Measurements from ENCODE around the gene SMIM10L2A. TPM values are rescaled to one million over a fixed set of nuclear protein-coding genes. Genes with fewer than 3 reads are reported as not detected.

The SMIM10L2A gene
- total and polyA plus RNA-seq, 2 of the 4 experiments (the other 2 are of a cell fraction) = under 0.01 to 0.10 TPM

- WGBS, 2 experiments (ENCODE audit: extremely low coverage in 2 of 2, insufficient read length in 1 of 2) = no CpG with 5 or more reads among the region's 5 CpGs
- TF ChIP-seq NFE2L2 (IDR thresholded peaks at IDR 0.05; ENCODE audit: low read depth, low read length) (no peak), CTCF (conservative IDR thresholded peaks at IDR 0.05; ENCODE audit: low read depth, low read length) (no peak), MAFK (IDR thresholded peaks at IDR 0.05; ENCODE audit: low read depth, low read length) (no peak), FOS (IDR thresholded peaks at IDR 0.05; ENCODE audit: low read depth, low read length) (no peak), CHD1 (IDR thresholded peaks at IDR 0.05; ENCODE audit: low read depth, low read length) (no peak), MXI1 (IDR thresholded peaks at IDR 0.05; ENCODE audit: borderline replicate concordance, low read depth, low read length) (no peak), RCOR1 (IDR thresholded peaks at IDR 0.05; ENCODE audit: insufficient replicate concordance, low read length) (no peak), RAD21 (IDR thresholded peaks at IDR 0.05; ENCODE audit: low read length) (no peak), MAZ (IDR thresholded peaks at IDR 0.05; ENCODE audit: borderline replicate concordance, low read depth, low read length) (no peak), BHLHE40 (IDR thresholded peaks at IDR 0.05; ENCODE audit: low read depth, low read length) (no peak), RFX5 (IDR thresholded peaks at IDR 0.05; ENCODE audit: low read depth, low read length) (no peak), SMC3 (IDR thresholded peaks at IDR 0.05; ENCODE audit: low read depth, low read length) (no peak), POLR2A (IDR thresholded peaks at IDR 0.05; ENCODE audit: low read depth, low read length) (no peak), USF2 (IDR thresholded peaks at IDR 0.05; ENCODE audit: low read depth, low read length) (no peak)
Observed at GRCh38 chrX:135393051-135393450, 28.7 kb upstream of the SMIM10L2A start.

More at GRCh38 chrX:135393051-135393450, 28.7 kb upstream of the SMIM10L2A start:
- DNase-seq = no peak
- Histone ChIP-seq H3K18ac (ENCODE audit: low read depth, low read length) (no peak overlapping the region), H3K4me2 (ENCODE audit: low read depth, low read length) (no peak overlapping the region), H3K79me1 (ENCODE audit: low read depth in 1 of 2, low read length in 2 of 2) (no peaks in the 10 kb centered on the region), H2BK5ac (ENCODE audit: low read depth, low read length, poor library complexity, severe bottlenecking) (no peak overlapping the region), H3K4me3 (ENCODE audit: insufficient read depth, low read depth, low read length) (no peak overlapping the region), H3K27me3 (ENCODE audit: control insufficient read depth, insufficient read depth, low read length) (no peaks in the 10 kb centered on the region), H3K9me1 (ENCODE audit: insufficient read depth, low read length) (no peaks in the 10 kb centered on the region), H4K91ac (ENCODE audit: insufficient read depth, low read depth, low read length) (no peak overlapping the region), H2BK15ac (ENCODE audit: low read depth, low read length) (no peak overlapping the region), H3K27ac (ENCODE audit: insufficient read depth, low read length) (no peak overlapping the region), H3K4ac (ENCODE audit: low read depth, low read length) (no peak overlapping the region), H2AK9ac (replicated peaks; ENCODE audit: low read depth, low read length, poor library complexity) (no peak overlapping the region), H2BK120ac (ENCODE audit: low read depth, low read length) (no peak overlapping the region), H3K23ac (ENCODE audit: low read depth, low read length) (no peak overlapping the region), H3K9me3 (ENCODE audit: control insufficient read depth, insufficient read depth, low read length) (no peaks in the 10 kb centered on the region), H4K8ac (ENCODE audit: low read depth in 2 of 2, low read length in 2 of 2) (no peak overlapping the region), H2AFZ (replicated peaks; ENCODE audit: low read length, poor library complexity) (no peak overlapping the region), H3K14ac (replicated peaks; ENCODE audit: low read depth, low read length) (no peak overlapping the region), H3K56ac (ENCODE audit: extremely low read depth, insufficient read depth, low read length) (no peak overlapping the region), H3K4me1 (ENCODE audit: control insufficient read depth, insufficient read depth, low read length) (no peaks in the 10 kb centered on the region), H3K9ac (ENCODE audit: low read depth, low read length) (no peak overlapping the region), H3K36me3 (ENCODE audit: control insufficient read depth, insufficient read depth, low read length) (no peaks in the 10 kb centered on the region), H2BK20ac (ENCODE audit: low read depth, low read length) (no peak overlapping the region), H4K5ac (ENCODE audit: low read depth, low read length) (no peak overlapping the region), H4K20me1 (ENCODE audit: insufficient read depth, low read length) (no peaks in the 10 kb centered on the region), H2AK5ac (ENCODE audit: low read depth, low read length) (no peak overlapping the region)
- ChIA-PET POLR2A (ENCODE audit: unreplicated experiment) (no interaction called here), CTCF (no interaction called here)
- dilution Hi-C loops (cut with HindIII; ENCODE audit: low sequenced_read_pairs, unreplicated experiment) = no loop called here
- in situ Hi-C loops (cut with MboI; ENCODE audit: low sequenced_read_pairs) = no loop called here
- BruUV-seq (replicated peaks) = no TSS peak
- ATAC-seq (ENCODE audit: low read depth) = no peak
- intact Hi-C loops (cut with micrococcal nuclease) = no loop called here
